Mesendoderm (in vitro differentiated cells): ENCODE measurements around the gene SNX24.
A peak's percentile ranks its signal among the peaks of the same experiment; 100 is the strongest.

ENCODE experiments used
- DNase-seq: peaks from one replicate; pipeline ENCODE4 v3.0.0; 2013
- H2AK5ac ChIP-seq: 2 replicates; pipeline ENCODE4 v1.6.1; 2013; ENCODE audit warnings: low read length, inconsistent platforms
- H2BK120ac ChIP-seq: 2 replicates; pipeline ENCODE4 v1.6.1; 2013; ENCODE audit warnings: low read depth, mild to moderate bottlenecking, low read length, moderate library complexity, mixed read lengths
- H2BK15ac ChIP-seq: replicated peaks from 2 replicates; pipeline ENCODE4 v1.6.1; 2013; ENCODE audit warnings: low read depth, mild to moderate bottlenecking, moderate library complexity
- H2BK5ac ChIP-seq: 2 replicates; pipeline ENCODE4 v1.6.1; 2013; ENCODE audit warnings: low read length, inconsistent platforms
- H3K18ac ChIP-seq: 2 replicates; pipeline ENCODE4 v1.6.1; 2013; ENCODE audit warnings: mild to moderate bottlenecking, low read length, mixed read lengths
- H3K23ac ChIP-seq: one replicate; pipeline ENCODE4 v1.6.1; 2013; ENCODE audit warnings: low read length
- H3K27ac ChIP-seq: 2 replicates; pipeline ENCODE4 v1.5.1; 2013; ENCODE audit warnings: low read depth, mild to moderate bottlenecking, inconsistent platforms, low read length, moderate library complexity
- H3K27me3 ChIP-seq: 2 replicates; pipeline ENCODE4 v1.6.1; 2013; ENCODE audit warnings: low read length, control low read depth, mild to moderate bottlenecking, inconsistent platforms; ENCODE audit not compliant: insufficient read depth, poor library complexity
- H3K36me3 ChIP-seq: 2 replicates; pipeline ENCODE4 v1.6.1; 2013; ENCODE audit warnings: low read length, inconsistent platforms; ENCODE audit not compliant: control insufficient read depth, insufficient read depth
- H3K4ac ChIP-seq: one replicate; pipeline ENCODE4 v1.6.1; 2013; ENCODE audit warnings: low read depth, mild to moderate bottlenecking, low read length, moderate library complexity
- H3K4me1 ChIP-seq: 2 replicates; pipeline ENCODE4 v1.6.1; 2013; ENCODE audit warnings: low read depth, low read length, inconsistent platforms; ENCODE audit not compliant: control insufficient read depth
- H3K4me2 ChIP-seq: 2 replicates; pipeline ENCODE4 v1.6.1; 2013; ENCODE audit warnings: low read length
- H3K4me3 ChIP-seq: 2 replicates; pipeline ENCODE4 v1.5.1; 2013; ENCODE audit warnings: mild to moderate bottlenecking, low read length
- H3K56ac ChIP-seq: one replicate; pipeline ENCODE4 v1.6.1; 2013; ENCODE audit warnings: low read length
- H3K79me1 ChIP-seq: 2 replicates; pipeline ENCODE4 v1.6.1; 2013; ENCODE audit warnings: low read length, inconsistent platforms
- H3K79me2 ChIP-seq: 2 replicates; pipeline ENCODE4 v1.6.1; 2013; ENCODE audit warnings: mild to moderate bottlenecking, low read length; ENCODE audit not compliant: control insufficient read depth, insufficient read depth
- H3K9ac ChIP-seq: 2 replicates; pipeline ENCODE4 v1.6.1; 2013; ENCODE audit warnings: low read length, inconsistent platforms
- H4K5ac ChIP-seq: one replicate; pipeline ENCODE4 v1.6.1; 2013; ENCODE audit warnings: low read length
- H4K8ac ChIP-seq: one replicate; pipeline ENCODE4 v1.6.1; 2013; ENCODE audit warnings: low read depth, mild to moderate bottlenecking, control low read depth, low read length, moderate library complexity
- WGBS: extraction: QIAGEN DNeasy Blood & Tissue Kit; methylation state at CpG from one replicate; pipeline ENCODE4 v1.1.7; 2013; ENCODE audit warnings: low lambda C conversion rate, missing lambda C conversion rate; ENCODE audit not compliant: insufficient coverage; ENCODE audit errors: extremely low coverage; 5-methylcytosine and 5-hydroxymethylcytosine counted together

SNX24 gene

DNA sequence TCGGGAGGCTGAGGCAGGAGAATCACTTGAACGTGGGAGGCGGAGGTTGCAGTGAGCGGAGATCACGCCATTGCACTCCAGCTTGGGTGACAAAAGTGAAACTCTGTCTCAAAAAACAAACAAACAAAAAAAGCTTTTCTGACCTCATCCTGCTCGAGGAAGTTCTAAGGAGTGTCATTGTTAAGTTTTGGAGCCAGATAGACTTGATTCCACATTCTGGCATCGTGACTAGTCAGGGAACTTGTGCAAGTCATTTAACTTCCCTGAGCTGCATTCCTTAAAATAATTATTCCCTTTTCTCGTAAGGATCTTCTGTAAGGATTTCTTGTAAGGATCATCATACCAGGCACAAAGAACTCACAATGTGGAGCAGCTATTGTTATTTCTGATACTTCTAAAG lies 26.2 kb downstream of the SNX24 start:
- no peaks in the 10 kb centered on the region for H3K79me2 ChIP-seq
- H3K27ac ChIP-seq = no peak overlapping the region
- no peak for DNase-seq
- H3K4me1 ChIP-seq = no peaks in the 10 kb centered on the region
- H3K4ac ChIP-seq = no peak overlapping the region
- no peak overlapping the region for H3K4me3 ChIP-seq
- no peak overlapping the region for H3K9ac ChIP-seq
- no peak overlapping the region for H2BK15ac ChIP-seq
- H3K56ac ChIP-seq = no peak overlapping the region
- no peak overlapping the region for H4K8ac ChIP-seq
- WGBS = no CpG with 5 or more reads among the region's 8 CpGs
- no peak overlapping the region for H3K23ac ChIP-seq
- no peak overlapping the region for H2BK5ac ChIP-seq
- no peaks in the 10 kb centered on the region for H3K79me1 ChIP-seq
- H3K36me3 ChIP-seq = no peaks in the 10 kb centered on the region
- H3K27me3 ChIP-seq = no peaks in the 10 kb centered on the region
- no peak overlapping the region for H2AK5ac ChIP-seq
- H3K4me2 ChIP-seq = no peak overlapping the region
- no peak overlapping the region for H4K5ac ChIP-seq
- no peak overlapping the region for H2BK120ac ChIP-seq
- no peak overlapping the region for H3K18ac ChIP-seq

DNA sequence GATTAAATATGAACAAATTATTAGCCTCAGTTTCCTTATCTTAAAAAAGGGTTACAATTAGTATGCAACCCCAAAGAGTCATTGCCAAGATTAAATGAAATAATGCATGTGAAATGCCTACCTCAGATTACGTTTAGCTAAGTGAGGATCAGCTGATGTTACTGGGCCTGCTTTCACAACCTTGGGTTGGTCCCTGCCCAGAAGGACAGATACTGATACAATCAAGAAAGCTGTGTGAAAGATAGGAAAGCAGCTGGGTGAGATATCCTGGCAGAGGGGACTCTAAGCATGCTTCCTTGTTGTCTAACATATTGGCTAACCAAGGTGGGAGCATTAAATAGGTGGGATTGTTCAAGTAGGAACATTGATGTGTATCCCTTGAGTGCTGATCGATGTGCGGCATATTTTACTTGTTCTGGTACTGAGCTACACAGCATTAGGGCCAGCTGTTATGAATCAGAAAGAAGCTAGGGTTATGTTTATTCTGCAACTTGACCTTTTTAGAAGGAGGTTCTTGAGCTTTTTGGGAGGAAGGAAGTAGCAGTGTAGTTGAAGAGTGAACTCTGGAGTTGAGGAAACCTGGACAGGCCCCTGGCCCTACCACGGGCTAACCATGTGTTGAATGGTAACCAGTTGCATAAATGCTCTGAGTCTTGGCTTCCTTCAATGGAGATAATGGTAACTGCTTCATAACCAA lies 28.9 kb downstream of the SNX24 start:
- no peak overlapping the region for H2BK120ac ChIP-seq
- no peak overlapping the region for H3K4me2 ChIP-seq
- no peaks in the 10 kb centered on the region for H3K27me3 ChIP-seq
- peak; percentile 72 for DNase-seq
- H2AK5ac ChIP-seq = no peak overlapping the region
- H3K79me2 ChIP-seq = no peaks in the 10 kb centered on the region
- no peak overlapping the region for H3K4ac ChIP-seq
- H3K4me1 ChIP-seq = no peaks in the 10 kb centered on the region
- peaks cover 2% of the 10 kb centered on the region for H3K79me1 ChIP-seq
- H2BK15ac ChIP-seq = no peak overlapping the region
- H3K18ac ChIP-seq = no peak overlapping the region
- no peak overlapping the region for H4K5ac ChIP-seq
- H3K36me3 ChIP-seq = no peaks in the 10 kb centered on the region
- H3K27ac ChIP-seq = no peak overlapping the region
- no peak overlapping the region for H3K9ac ChIP-seq
- WGBS = no CpG with 5 or more reads among the region's 4 CpGs
- H3K56ac ChIP-seq = no peak overlapping the region
- no peak overlapping the region for H4K8ac ChIP-seq
- no peak overlapping the region for H3K23ac ChIP-seq
- no peak overlapping the region for H2BK5ac ChIP-seq
- no peak overlapping the region for H3K4me3 ChIP-seq

DNA sequence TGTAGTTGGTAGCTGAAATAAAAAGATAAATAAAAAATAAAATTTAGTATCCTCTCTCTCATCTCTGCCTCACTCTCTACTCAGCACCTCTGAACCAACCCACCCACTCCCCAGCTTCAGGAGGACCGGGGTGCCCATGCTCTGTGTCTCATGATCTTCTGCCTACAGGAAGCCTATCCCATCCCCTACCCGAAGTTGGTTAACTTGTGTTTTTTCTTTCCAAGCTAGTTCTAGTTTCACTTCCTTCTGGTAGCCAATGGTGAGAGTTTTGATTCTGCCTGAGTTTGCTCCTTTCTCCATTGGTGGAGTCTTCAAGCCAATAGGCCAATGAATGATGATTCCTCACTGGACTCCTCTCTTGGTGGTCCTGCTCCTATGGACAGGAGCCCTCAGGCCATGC lies 32.1 kb downstream of the SNX24 start:
- WGBS = no CpG with 5 or more reads among the region's 2 CpGs
- peaks cover 2% of the 10 kb centered on the region for H3K79me1 ChIP-seq
- H4K5ac ChIP-seq = no peak overlapping the region
- H3K4me1 ChIP-seq = no peaks in the 10 kb centered on the region
- H2BK120ac ChIP-seq = no peak overlapping the region
- no peak overlapping the region for H2BK15ac ChIP-seq
- H3K4ac ChIP-seq = no peak overlapping the region
- no peak overlapping the region for H3K56ac ChIP-seq
- no peak overlapping the region for H3K4me2 ChIP-seq
- H3K27me3 ChIP-seq = no peaks in the 10 kb centered on the region
- no peak overlapping the region for H2AK5ac ChIP-seq
- no peak overlapping the region for H3K9ac ChIP-seq
- H4K8ac ChIP-seq = no peak overlapping the region
- no peak overlapping the region for H3K23ac ChIP-seq
- no peaks in the 10 kb centered on the region for H3K36me3 ChIP-seq
- no peak overlapping the region for H3K4me3 ChIP-seq
- no peak overlapping the region for H3K18ac ChIP-seq
- H3K79me2 ChIP-seq = no peaks in the 10 kb centered on the region
- H2BK5ac ChIP-seq = no peak overlapping the region
- no peak overlapping the region for H3K27ac ChIP-seq
- no peak for DNase-seq

DNA sequence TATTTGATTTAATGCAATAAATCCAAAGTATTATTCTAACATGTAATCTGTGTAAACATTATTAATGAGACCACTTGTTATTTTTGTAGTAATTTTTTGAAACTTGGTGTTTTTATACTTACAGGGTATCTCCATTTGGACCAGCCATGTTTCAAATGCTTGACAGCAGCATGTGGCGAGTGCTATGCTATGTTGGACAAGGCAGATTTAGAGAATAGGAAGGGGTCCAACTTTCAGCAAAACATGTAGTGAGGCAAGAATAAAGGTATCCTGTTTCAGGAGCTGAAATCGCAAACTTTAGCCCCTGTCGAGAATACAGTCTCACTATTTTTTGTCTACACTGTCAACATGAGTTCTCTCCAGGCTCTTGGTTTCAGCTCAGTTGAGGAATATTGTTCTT lies 33.7 kb downstream of the SNX24 start:
- Histone ChIP-seq H3K36me3 (no peaks in the 10 kb centered on the region), H3K4me1 (no peaks in the 10 kb centered on the region), H3K79me1 (peaks cover 2% of the 10 kb centered on the region), H3K79me2 (no peaks in the 10 kb centered on the region), H4K5ac (no peak overlapping the region), H3K56ac (no peak overlapping the region), H3K18ac (no peak overlapping the region), H2BK120ac (no peak overlapping the region), H3K23ac (no peak overlapping the region), H3K4ac (no peak overlapping the region), H3K27ac (no peak overlapping the region), H3K9ac (no peak overlapping the region), H4K8ac (no peak overlapping the region), H3K4me2 (no peak overlapping the region), H2AK5ac (no peak overlapping the region), H3K27me3 (no peaks in the 10 kb centered on the region), H2BK15ac (no peak overlapping the region), H3K4me3 (no peak overlapping the region), H2BK5ac (no peak overlapping the region)
- DNase-seq = no peak
- no CpG with 5 or more reads among the region's 3 CpGs for WGBS

DNA sequence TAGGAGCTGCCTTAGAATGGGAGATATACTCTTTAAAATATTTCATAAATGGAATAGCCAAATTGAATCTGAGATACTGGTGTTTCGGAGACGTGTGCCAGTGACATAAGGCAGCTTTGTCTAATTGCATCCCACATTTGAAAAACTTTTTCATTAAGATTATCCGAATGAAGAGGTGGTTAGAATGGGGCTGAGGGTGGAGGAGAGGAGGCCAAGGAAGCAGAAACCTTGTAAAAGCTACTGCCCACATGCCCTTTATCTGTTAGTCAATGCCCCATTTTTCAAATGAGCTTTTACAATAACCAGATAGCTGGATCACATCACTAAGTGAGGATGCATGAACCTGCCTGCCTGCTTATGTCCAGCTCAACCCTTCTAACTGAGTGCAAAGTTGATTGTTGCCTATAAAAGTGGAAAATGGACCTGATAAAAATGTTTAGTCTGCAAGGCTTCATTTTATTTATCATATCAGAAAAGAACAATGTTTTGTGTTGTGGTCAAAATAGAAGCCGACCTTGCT lies 34.8 kb downstream of the SNX24 start:
- H3K27ac ChIP-seq = no peak overlapping the region
- no peaks in the 10 kb centered on the region for H3K79me2 ChIP-seq
- H3K9ac ChIP-seq = no peak overlapping the region
- H3K4ac ChIP-seq = no peak overlapping the region
- H3K27me3 ChIP-seq = no peaks in the 10 kb centered on the region
- no peak overlapping the region for H3K4me3 ChIP-seq
- no peak for DNase-seq
- H4K8ac ChIP-seq = no peak overlapping the region
- H3K4me2 ChIP-seq = no peak overlapping the region
- H2AK5ac ChIP-seq = no peak overlapping the region
- H2BK15ac ChIP-seq = no peak overlapping the region
- no peak overlapping the region for H4K5ac ChIP-seq
- H3K23ac ChIP-seq = no peak overlapping the region
- no CpG with 5 or more reads among the region's 4 CpGs for WGBS
- no peak overlapping the region for H3K56ac ChIP-seq
- no peak overlapping the region for H2BK5ac ChIP-seq
- H2BK120ac ChIP-seq = no peak overlapping the region
- H3K79me1 ChIP-seq = peaks cover 2% of the 10 kb centered on the region
- H3K4me1 ChIP-seq = no peaks in the 10 kb centered on the region
- no peaks in the 10 kb centered on the region for H3K36me3 ChIP-seq
- no peak overlapping the region for H3K18ac ChIP-seq

DNA sequence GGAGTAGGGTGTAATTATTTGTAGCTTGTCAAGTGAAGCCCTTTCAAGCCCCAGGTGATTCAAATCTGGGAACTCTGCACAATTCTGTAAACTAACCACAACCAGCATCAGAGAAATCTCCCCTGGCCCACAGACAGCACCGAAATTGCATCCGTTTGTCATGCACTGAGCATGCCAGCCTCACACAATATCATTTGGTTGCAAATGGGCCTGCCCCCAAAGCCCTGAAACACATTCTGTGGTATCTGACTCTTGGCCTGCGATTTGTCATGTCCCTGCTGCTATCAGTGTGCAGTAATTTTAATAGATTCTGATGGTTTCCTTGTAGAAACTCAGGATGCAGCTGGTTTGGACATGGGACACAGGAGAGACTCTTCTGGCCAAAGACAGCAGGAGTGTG lies 35.3 kb downstream of the SNX24 start:
- Histone ChIP-seq H3K27ac (no peak overlapping the region), H2BK15ac (no peak overlapping the region), H3K79me2 (no peaks in the 10 kb centered on the region), H4K8ac (no peak overlapping the region), H3K9ac (no peak overlapping the region), H3K18ac (no peak overlapping the region), H4K5ac (no peak overlapping the region), H2BK120ac (no peak overlapping the region), H2AK5ac (no peak overlapping the region), H3K79me1 (peaks cover 2% of the 10 kb centered on the region), H3K23ac (no peak overlapping the region), H2BK5ac (no peak overlapping the region), H3K56ac (no peak overlapping the region), H3K4me2 (no peak overlapping the region), H3K4me3 (no peak overlapping the region), H3K4me1 (no peaks in the 10 kb centered on the region), H3K36me3 (no peaks in the 10 kb centered on the region), H3K4ac (no peak overlapping the region), H3K27me3 (no peaks in the 10 kb centered on the region)
- WGBS = no CpG with 5 or more reads among the region's 3 CpGs
- no peak for DNase-seq
